Stomach (tissue), 9 donors: ENCODE measurements around the gene SMIM36. TPM values are rescaled to one million over a fixed set of nuclear protein-coding genes. Genes with fewer than 3 reads are reported as not detected.

Source experiments
- DNase-seq, 2 donors: peaks; one replicate each; pipeline versions ENCODE4 v3.0.0 to v3.0.0-alpha.2; 2013 to 2019
- H3K27ac ChIP-seq, 5 donors: fragments of 200-600 bp in 4 of 5; sonication (generic) in 4 of 5; one replicate each; pipeline ENCODE4 v1.5.1; 2013 to 2019; ENCODE audit warnings: mild to moderate bottlenecking in 1 of 5, moderate library complexity in 1 of 5
- H3K27me3 ChIP-seq, 3 donors: fragments of 200-600 bp; sonication (generic); one replicate each; pipeline ENCODE4 v1.5.1; 2017 to 2019; ENCODE audit warnings: mixed run types in 1 of 3
- H3K36me3 ChIP-seq, 4 donors: fragments of 200-600 bp; sonication (generic); 1 replicate in 3 of 4; 2 replicates in 1 of 4; pipeline ENCODE4 v1.5.1; 2016 to 2019
- H3K4me1 ChIP-seq, 4 donors: fragments of 200-600 bp; sonication (generic); one replicate each; pipeline ENCODE4 v1.5.1; 2016 to 2019
- H3K4me3 ChIP-seq, 4 donors: fragments of 200-600 bp; sonication (generic) in 3 of 4; one replicate each; pipeline ENCODE4 v1.5.1; 2016 to 2019; ENCODE audit warnings: mild to moderate bottlenecking in 1 of 4
- H3K9me3 ChIP-seq, 4 donors: fragments of 200-600 bp; sonication (generic); one replicate each; pipeline ENCODE4 v1.5.1; 2016 to 2019
- CTCF ChIP-seq, 7 experiments: fragments of 450-650 bp in 4 of 7; fragments of 200-600 bp in 3 of 7; sonication (generic) in 3 of 7; IDR thresholded peaks; one replicate each; pipeline ENCODE4 v1.5.1; 2016 to 2019; ENCODE audit warnings: antibody characterized with exemption in 7 of 7, control low read depth in 2 of 7, mild to moderate bottlenecking in 1 of 7
- EP300 ChIP-seq: sonication (generic); formaldehyde crosslinking; IDR thresholded peaks from one replicate; pipeline ENCODE4 v1.6.1; 2017; ENCODE audit warnings: antibody characterized with exemption
- POLR2A ChIP-seq, 4 donors: fragments of 450-650 bp; IDR thresholded peaks; one replicate each; pipeline ENCODE4 v1.6.1; 2016; ENCODE audit warnings: antibody characterized with exemption in 4 of 4, control low read depth in 2 of 4, mild to moderate bottlenecking in 1 of 4, moderate library complexity in 1 of 4
- POLR2AphosphoS5 ChIP-seq, 3 donors: sonication (generic); formaldehyde crosslinking; IDR thresholded peaks; one replicate each; pipeline ENCODE4 v1.6.1; 2016; ENCODE audit warnings: antibody characterized with exemption in 3 of 3
- WGBS, 5 donors: extraction: QIAGEN DNeasy Blood & Tissue Kit in 3 of 5; methylation state at CpG; one replicate each; pipeline versions ENCODE4 v1.1.5 to v1.1.7; 2013 to 2018; 5-methylcytosine and 5-hydroxymethylcytosine counted together
- intact Hi-C: fragments of 100-400 bp; cut with DNase I; formaldehyde crosslinking; loops from one replicate; pipeline ENCODE4 v1.15.1; 2023; ENCODE audit warnings: low total_unique reads
- polyA plus RNA-seq, 3 donors: library from polyadenylated mRNA; stranded (reverse); fragments of 200-250 nt; gene quantifications; one replicate each; pipeline ENCODE4 v1.2.3, GENCODE V29; 2013
- total RNA-seq, 5 donors: library from RNA; depleted of rRNA; stranded (reverse); fragments of >200 nt; gene quantifications; one replicate each; pipeline versions ENCODE4 v1.1.0 to v1.2.3, GENCODE V29; 2014 to 2016
- donor health status: healthy with polysubstance abuse.
- donor health status: Bipolar disorder and iron deficiency.
- donor health status: healthy.

SMIM36 gene
- total and polyA plus RNA-seq, 8 donors = not detected

- 86 to 95% (median 90%) methylated on average over 6 of the region's 6 CpGs for WGBS, 5 donors
- DNase-seq = no peak
- TF ChIP-seq EP300 (no peak), POLR2A (IDR thresholded peaks at IDR 0.05) (no peak), CTCF (IDR thresholded peaks at IDR 0.05) (no peak), POLR2AphosphoS5 (IDR thresholded peaks at IDR 0.05) (no peak)
- intact Hi-C loops = no loop called here
- Histone ChIP-seq H3K27me3 (no peaks in the 10 kb centered on the region), H3K27ac (no peak overlapping the region), H3K4me1 (peaks cover 0 to 32% (median 10%) of the 10 kb centered on the region in 4 donors), H3K4me3 (no peak overlapping the region), H3K9me3 (no peaks in the 10 kb centered on the region), H3K36me3 (no peaks in the 10 kb centered on the region)
Observed at GRCh38 chr17:55456307-55457240, 54.7 kb downstream of the SMIM36 start.

- H3K36me3 ChIP-seq = no peaks in the 10 kb centered on the region
- TF ChIP-seq CTCF (IDR thresholded peaks at IDR 0.05) (no peak), POLR2AphosphoS5 (IDR thresholded peaks at IDR 0.05) (peak in 2 of 3 donors; percentile 37 to 63)
- H3K4me3 ChIP-seq = no peak overlapping the region
- 60 to 76% (median 71%) methylated on average over 4 of the region's 4 CpGs for WGBS, 5 donors
- peak overlapping the region in 3 of 5 donors; percentile 26 to 76 (median 52) for H3K27ac ChIP-seq
- intact Hi-C loops = no loop called here
- DNase-seq = no peak
- H3K9me3 ChIP-seq = no peaks in the 10 kb centered on the region
- H3K27me3 ChIP-seq = no peaks in the 10 kb centered on the region
- peaks cover 0 to 46% (median 16%) of the 10 kb centered on the region in 4 donors for H3K4me1 ChIP-seq
Observed at GRCh38 chr17:55454906-55455474, 56.3 kb downstream of the SMIM36 start.

GRCh38 chr17:55453839-55454557 is 57.3 kb downstream of the SMIM36 start:
- intact Hi-C loops = no loop called here
- peak in 1 of 2 donors; percentile 35 for DNase-seq
- TF ChIP-seq EP300 (no peak), POLR2AphosphoS5 (IDR thresholded peaks at IDR 0.05) (no peak), POLR2A (IDR thresholded peaks at IDR 0.05) (no peak), CTCF (IDR thresholded peaks at IDR 0.05) (no peak)
- no peaks in the 10 kb centered on the region for H3K9me3 ChIP-seq
- peak overlapping the region in 2 of 5 donors; percentile 29 to 76 for H3K27ac ChIP-seq
- no peaks in the 10 kb centered on the region for H3K36me3 ChIP-seq
- WGBS, 5 donors = 44 to 63% (median 47%) methylated on average over 6 of the region's 6 CpGs
- no peaks in the 10 kb centered on the region for H3K27me3 ChIP-seq
- no peak overlapping the region for H3K4me3 ChIP-seq
- peaks cover 0 to 48% (median 16%) of the 10 kb centered on the region in 4 donors for H3K4me1 ChIP-seq

GRCh38 chr17:55452139-55452790 is 59.0 kb downstream of the SMIM36 start:
- Histone ChIP-seq H3K4me3 (no peak overlapping the region), H3K4me1 (peaks cover 0 to 48% (median 16%) of the 10 kb centered on the region in 4 donors), H3K27ac (peak overlapping the region; percentile 29 to 76 (median 50)), H3K27me3 (no peaks in the 10 kb centered on the region), H3K36me3 (no peaks in the 10 kb centered on the region), H3K9me3 (no peaks in the 10 kb centered on the region)
- peak in 1 of 2 donors; percentile 68 for DNase-seq
- intact Hi-C loops = no loop called here
- 41 to 47% (median 45%) methylated on average over 5 of the region's 5 CpGs for WGBS, 5 donors
- TF ChIP-seq CTCF (IDR thresholded peaks at IDR 0.05) (no peak), POLR2AphosphoS5 (IDR thresholded peaks at IDR 0.05) (peak in 1 of 3 donors; percentile 62)
